Mammary epithelial cell (primary cell): Measurements from ENCODE around the gene MICAL1.

ENCODE experiments used
- EZH2 ChIP-seq: IDR thresholded peaks from 2 replicates; pipeline ENCODE4 v1.6.1; 2012; ENCODE audit warnings: low read length, inconsistent platforms, borderline replicate concordance
- TF ChIP-seq, protein P1 (sequence below), 2 donors: IDR thresholded peaks in 1 of 2; conservative IDR thresholded peaks in 1 of 2; 2 replicates each; pipeline ENCODE4 v1.5.1; 2011 to 2012; ENCODE audit warnings: inconsistent platforms in 2 of 2, low read length in 2 of 2, mild to moderate bottlenecking in 2 of 2, control low read depth in 1 of 2, low read depth in 1 of 2; ENCODE audit not compliant: insufficient read depth in 1 of 2; ENCODE audit errors: extremely low read depth in 1 of 2

DNA sequence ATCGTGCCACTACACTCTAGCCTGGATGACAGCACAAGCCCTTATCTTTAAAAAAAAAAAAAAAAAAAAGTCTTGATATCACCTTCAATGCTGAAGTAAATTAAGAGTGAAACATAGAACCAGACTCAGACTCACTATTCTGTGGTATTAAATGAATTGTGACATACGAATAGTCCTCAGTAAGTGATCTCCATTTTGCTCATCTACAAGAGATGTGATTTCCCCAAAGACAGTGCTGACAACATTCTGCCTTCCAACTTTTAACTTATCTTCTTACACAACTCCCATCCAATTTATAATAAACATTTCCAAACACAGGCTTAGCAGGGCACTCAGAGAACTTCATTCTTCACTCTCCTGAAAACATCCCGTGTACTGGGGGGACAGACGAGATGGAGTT is 19.4 kb upstream of the MICAL1 start:
- TF ChIP-seq, protein P1, sequence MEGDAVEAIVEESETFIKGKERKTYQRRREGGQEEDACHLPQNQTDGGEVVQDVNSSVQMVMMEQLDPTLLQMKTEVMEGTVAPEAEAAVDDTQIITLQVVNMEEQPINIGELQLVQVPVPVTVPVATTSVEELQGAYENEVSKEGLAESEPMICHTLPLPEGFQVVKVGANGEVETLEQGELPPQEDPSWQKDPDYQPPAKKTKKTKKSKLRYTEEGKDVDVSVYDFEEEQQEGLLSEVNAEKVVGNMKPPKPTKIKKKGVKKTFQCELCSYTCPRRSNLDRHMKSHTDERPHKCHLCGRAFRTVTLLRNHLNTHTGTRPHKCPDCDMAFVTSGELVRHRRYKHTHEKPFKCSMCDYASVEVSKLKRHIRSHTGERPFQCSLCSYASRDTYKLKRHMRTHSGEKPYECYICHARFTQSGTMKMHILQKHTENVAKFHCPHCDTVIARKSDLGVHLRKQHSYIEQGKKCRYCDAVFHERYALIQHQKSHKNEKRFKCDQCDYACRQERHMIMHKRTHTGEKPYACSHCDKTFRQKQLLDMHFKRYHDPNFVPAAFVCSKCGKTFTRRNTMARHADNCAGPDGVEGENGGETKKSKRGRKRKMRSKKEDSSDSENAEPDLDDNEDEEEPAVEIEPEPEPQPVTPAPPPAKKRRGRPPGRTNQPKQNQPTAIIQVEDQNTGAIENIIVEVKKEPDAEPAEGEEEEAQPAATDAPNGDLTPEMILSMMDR (conservative IDR thresholded peaks at IDR 0.05 in 1 of 2, IDR thresholded peaks at IDR 0.05 in 1 of 2; ENCODE audit: extremely low read depth in 1 of 2, insufficient read depth in 1 of 2, low read depth in 1 of 2, low read length in 2 of 2): no peak
- no peak for TF ChIP-seq EZH2
